Measurements from ENCODE around the gene UGT2B7. TPM values are rescaled to one million over a fixed set of nuclear protein-coding genes. Genes with fewer than 3 reads are reported as not detected.

The UGT2B7 gene
- total and polyA plus RNA-seq, 2 of the 13 experiments (the other 11 are each of a cell fraction or from before 2014, with no cell fraction given), result 26.8 to 41.8 TPM

DNA sequence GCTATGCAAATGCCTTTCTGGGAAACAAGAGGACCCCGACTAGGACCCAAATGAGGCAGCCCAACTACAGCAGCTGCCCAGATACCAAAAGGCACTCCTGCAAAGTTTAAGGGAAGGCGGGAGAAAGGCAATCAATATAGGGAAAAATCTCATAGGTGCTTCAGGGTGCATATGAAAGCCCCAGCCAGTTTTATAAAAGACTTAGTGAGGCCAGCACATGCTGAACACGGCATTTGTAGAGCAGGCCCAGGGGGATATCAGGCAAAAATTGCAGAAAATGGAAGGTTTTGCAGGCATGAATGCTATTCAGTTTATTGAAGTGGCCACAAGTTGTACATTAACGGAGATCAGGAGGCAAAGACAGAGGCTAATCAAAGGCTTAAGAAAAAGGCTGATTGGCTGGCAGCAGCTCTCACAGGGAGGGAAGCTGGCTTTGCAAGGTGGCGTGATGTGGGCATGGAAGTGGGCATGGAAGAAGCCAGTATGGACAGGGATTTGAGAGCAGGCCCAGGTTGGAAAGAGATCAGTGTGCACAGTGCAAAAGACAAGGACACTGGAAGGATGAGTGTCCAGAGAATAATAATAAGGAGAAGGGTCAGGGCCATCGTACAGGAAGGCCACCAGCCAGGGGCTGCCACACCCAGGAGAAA, 37.7 kb upstream of the UGT2B7 start (continued):
- TF ChIP-seq AKAP8 (CRISPR knock-in tag; IDR thresholded peaks at IDR 0.05) (no peak), ZNF329 (CRISPR knock-in tag; IDR thresholded peaks at IDR 0.05; ENCODE audit: low read depth) (no peak), NFAT5 (CRISPR knock-in tag; IDR thresholded peaks at IDR 0.05) (no peak), ZNF564 (CRISPR knock-in tag; IDR thresholded peaks at IDR 0.05) (no peak), GATAD1 (CRISPR knock-in tag; IDR thresholded peaks at IDR 0.05) (no peak), CEBPB (IDR thresholded peaks at IDR 0.05; ENCODE audit: borderline replicate concordance, low read depth, low read length) (no peak), ZNF337 (CRISPR knock-in tag; IDR thresholded peaks at IDR 0.05; ENCODE audit: borderline replicate concordance, low read depth) (no peak), NCOA1 (CRISPR knock-in tag; IDR thresholded peaks at IDR 0.05) (no peak), PHF21A (CRISPR knock-in tag; IDR thresholded peaks at IDR 0.05) (peak; percentile 20; the same call in 1 of the 2 replicates), HDAC2 (CRISPR knock-in tag; IDR thresholded peaks at IDR 0.05) (peak; percentile 20; the same call in 1 of the 2 replicates), ZFP90 (CRISPR knock-in tag; IDR thresholded peaks at IDR 0.05; ENCODE audit: borderline replicate concordance) (no peak), MLXIP (CRISPR knock-in tag; IDR thresholded peaks at IDR 0.05; ENCODE audit: borderline replicate concordance) (no peak), ZC3H13 (CRISPR knock-in tag; IDR thresholded peaks at IDR 0.05) (no peak)
- TF ChIP-seq, protein P1, sequence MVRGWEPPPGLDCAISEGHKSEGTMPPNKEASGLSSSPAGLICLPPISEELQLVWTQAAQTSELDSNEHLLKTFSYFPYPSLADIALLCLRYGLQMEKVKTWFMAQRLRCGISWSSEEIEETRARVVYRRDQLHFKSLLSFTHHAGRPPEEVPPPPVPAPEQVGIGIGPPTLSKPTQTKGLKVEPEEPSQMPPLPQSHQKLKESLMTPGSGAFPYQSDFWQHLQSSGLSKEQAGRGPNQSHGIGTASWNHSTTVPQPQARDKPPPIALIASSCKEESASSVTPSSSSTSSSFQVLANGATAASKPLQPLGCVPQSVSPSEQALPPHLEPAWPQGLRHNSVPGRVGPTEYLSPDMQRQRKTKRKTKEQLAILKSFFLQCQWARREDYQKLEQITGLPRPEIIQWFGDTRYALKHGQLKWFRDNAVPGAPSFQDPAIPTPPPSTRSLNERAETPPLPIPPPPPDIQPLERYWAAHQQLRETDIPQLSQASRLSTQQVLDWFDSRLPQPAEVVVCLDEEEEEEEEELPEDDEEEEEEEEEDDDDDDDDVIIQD (CRISPR knock-in tag; IDR thresholded peaks at IDR 0.05; ENCODE audit: low read depth), result no peak
- TF ChIP-seq, protein P2, sequence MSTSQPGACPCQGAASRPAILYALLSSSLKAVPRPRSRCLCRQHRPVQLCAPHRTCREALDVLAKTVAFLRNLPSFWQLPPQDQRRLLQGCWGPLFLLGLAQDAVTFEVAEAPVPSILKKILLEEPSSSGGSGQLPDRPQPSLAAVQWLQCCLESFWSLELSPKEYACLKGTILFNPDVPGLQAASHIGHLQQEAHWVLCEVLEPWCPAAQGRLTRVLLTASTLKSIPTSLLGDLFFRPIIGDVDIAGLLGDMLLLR (CRISPR knock-in tag; IDR thresholded peaks at IDR 0.05), result no peak
- TF ChIP-seq, protein P3, sequence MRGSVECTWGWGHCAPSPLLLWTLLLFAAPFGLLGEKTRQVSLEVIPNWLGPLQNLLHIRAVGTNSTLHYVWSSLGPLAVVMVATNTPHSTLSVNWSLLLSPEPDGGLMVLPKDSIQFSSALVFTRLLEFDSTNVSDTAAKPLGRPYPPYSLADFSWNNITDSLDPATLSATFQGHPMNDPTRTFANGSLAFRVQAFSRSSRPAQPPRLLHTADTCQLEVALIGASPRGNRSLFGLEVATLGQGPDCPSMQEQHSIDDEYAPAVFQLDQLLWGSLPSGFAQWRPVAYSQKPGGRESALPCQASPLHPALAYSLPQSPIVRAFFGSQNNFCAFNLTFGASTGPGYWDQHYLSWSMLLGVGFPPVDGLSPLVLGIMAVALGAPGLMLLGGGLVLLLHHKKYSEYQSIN (CRISPR knock-in tag; IDR thresholded peaks at IDR 0.05; ENCODE audit: borderline replicate concordance), result no peak
- TF ChIP-seq, protein P4, sequence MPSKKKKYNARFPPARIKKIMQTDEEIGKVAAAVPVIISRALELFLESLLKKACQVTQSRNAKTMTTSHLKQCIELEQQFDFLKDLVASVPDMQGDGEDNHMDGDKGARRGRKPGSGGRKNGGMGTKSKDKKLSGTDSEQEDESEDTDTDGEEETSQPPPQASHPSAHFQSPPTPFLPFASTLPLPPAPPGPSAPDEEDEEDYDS (CRISPR knock-in tag; IDR thresholded peaks at IDR 0.05), result 0 out of 2 replicates have a peak, but pooled peaks have one; percentile 33
